DMS53 (cell line): ENCODE results near the gene RSPH1.

Experiments
- DNase-seq: peaks from one replicate; lab custom pipeline; 2025; lab: John Stamatoyannopoulos, UW

Gene RSPH1

DNA sequence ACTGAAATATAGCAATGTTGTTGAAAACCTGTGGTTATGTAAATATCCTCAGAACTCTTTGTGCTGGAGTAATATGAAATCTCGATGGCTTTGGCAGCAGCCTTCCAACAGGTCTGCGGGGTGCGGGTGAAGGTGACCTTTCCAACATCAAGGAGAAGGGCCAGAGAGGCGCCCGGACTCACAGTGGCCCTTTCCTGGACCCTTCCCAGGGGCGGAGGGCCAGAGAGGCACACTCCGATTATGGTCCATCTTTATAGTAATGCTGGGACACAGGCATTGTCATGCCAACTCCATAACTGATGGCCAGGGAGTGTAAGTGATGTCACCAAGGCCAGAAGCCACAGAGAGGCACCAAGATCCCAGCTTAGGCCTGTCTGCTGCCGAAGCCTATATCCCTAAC lies 35.7 kb upstream of the RSPH1 start:
- no peak for DNase-seq

DNA sequence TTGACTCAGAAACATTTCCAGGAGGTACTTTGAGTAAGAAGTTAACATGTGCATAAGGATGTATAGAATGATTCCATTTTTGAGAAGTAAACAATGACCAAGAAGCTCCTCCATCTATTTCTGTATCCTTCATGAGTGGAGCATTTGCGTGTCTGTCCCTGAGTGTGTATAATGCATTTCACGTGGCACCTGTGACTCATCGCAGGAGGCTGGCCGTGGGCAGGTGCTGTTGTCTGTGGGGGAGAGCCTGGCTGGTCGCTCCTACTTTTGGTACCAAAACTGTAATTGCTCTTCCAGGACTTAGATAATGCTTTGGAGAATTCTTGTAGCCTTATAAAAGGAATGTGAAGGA lies 34.1 kb upstream of the RSPH1 start:
- DNase-seq: peak; percentile 40

DNA sequence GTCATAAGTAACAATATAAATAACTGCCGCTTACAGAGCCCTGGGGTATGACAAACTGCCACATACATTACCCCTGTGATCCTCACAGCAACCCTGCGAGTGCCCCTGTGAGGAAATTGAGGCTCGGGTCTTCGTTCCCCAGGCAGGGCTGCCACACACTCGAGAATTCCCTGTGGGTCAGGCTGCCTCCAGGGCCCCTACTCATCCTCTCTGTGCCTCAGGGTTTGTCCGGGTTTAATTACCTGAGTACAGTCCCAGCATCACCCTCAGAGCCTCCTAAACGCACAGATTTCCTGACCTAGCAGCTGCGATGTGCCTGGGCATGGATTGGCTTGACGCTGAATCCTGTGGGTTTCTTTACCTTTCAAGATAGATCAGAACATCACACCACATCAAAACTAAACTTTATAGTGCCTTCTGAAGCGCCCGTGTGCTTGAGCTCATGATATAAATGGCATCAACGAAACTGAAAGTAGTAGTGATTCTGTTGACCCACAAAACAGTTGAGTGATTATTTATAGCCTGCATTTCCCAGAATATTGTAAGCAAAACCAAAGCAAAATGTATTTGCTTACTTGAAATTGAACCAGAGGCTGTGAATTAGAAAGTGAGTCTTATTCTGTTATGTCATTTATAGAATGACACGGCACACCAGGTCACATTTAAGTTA lies 31.6 kb upstream of the RSPH1 start:
- peak; percentile 19 for DNase-seq

DNA sequence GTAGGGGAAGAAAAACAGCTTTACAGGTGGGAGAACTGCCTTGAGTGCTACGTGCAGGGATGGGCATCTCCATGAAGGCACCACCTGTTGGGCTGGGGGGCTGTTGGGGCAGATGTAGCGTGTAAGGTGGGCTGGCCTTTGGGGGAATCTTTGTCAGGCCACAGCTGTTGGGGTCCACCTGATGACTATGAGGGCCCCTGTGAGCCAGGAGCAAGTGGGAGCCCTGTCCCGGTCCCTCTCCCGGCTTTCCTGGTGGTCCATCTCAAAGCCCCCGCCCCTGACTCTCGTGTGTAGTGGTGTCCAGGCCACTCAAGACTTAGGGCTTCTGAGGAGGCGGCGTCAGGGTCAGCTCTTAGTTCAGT lies 31.1 kb upstream of the RSPH1 start:
- DNase-seq: no peak

DNA sequence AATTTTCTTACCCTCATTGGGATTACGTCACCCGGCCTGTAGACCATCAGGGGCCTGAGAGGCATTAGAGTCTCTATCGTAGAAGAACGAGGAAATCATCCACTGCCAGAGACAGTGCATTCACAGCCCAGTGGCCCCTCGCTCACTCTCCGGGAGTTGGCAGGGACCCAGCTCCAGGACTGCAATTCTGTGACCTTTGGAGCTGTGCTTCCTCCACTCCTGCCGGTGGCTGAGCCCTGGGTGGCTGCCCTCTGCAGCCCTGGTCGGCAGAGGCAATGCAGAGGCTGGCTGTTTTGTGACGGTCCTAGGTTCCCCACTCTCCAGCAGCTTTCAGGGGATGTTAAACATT lies 30.3 kb upstream of the RSPH1 start:
- DNase-seq: peak; percentile 55

DNA sequence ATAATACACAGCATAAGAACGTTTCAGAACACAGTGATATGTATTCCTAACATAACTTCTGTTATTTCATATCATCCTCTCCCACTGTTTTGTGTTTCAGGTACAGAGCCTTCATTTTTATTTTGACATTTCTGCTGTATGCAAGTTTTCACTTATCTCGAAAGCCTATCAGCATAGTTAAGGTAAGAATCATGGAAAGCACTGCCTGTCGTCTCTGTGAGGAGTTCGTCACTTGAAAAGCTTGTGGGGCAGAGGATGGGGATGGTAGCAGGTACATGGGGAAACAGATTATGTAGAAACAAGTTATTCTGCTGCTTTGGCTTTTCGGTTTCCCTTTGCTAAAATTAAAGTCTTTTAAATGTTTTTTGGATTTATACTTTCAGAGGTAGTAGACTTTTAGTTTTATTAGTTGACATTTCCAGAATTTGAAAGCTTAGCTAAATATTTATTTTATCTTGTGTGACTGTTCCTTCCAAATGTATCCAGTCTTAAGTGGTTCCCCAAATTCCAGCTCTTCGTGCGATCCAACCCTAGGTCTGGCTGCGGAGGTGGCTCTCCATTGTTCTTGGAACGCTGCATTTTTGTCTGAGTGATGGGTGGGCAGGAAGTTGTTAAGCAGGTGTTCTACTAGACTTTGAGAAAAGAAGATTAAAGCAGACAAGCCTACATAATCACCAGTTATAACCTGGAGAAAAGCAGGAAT lies 29.8 kb upstream of the RSPH1 start:
- no peak for DNase-seq

DNA sequence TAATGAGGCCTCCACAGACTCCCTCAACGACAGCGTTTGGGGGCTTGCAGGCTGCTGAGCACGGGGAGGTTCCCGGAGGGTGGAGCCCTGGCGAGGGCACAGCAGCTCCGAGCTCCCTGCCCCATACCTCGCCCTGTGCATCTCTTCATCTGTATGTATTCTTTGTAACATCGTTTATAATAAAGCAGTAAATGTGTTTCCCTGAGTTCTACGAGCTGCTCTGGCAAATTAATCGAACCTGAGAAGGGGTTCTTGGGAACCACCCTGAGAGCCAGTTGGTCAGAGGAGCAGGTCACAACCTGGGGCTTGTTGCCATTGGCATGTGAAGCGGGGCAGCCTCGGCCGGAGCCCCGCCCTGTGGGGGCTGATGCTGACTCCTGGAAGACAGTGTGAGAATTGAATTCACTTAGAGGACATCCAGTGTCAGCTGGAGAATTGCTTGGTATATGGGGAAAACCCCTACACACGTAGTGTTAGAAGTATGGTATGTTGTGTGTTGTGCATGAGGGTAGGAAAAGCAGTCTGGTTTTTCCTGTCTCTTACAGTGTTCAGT lies 29.1 kb upstream of the RSPH1 start:
- peak; percentile 44 for DNase-seq

DNA sequence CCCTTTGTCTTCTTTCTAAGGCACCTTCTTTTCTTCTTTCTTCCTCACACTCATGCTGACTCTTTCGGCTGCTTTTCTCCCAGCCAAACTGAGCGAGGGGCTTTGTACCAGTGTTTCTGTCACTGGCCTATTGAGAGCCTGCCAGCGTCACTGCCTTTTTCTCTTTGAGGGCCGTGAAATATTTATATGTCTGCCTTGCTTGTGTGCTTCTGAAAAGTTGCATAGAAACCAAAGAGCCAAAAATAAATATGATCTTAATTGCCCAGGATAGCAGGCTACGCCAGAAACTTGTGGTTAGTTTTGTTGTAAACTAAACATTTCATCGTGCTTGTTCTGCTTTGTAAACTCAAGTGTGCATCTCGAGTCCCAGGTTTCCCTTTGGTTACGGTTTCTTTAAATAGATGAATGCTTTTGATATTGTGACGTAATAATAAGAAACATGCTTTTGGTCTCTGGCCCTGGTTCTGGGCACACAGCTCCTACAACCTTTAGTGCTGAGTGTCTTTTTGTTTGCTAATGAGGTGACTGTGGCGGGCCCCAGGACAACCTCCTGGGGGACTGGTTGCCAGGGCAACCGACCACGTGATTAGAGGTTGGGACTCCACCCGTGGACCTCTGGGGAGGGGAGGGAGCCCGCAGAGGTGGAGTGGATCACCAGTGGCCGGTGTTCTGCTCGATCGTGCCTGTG lies 28.5 kb upstream of the RSPH1 start:
- DNase-seq: peak; percentile 82

DNA sequence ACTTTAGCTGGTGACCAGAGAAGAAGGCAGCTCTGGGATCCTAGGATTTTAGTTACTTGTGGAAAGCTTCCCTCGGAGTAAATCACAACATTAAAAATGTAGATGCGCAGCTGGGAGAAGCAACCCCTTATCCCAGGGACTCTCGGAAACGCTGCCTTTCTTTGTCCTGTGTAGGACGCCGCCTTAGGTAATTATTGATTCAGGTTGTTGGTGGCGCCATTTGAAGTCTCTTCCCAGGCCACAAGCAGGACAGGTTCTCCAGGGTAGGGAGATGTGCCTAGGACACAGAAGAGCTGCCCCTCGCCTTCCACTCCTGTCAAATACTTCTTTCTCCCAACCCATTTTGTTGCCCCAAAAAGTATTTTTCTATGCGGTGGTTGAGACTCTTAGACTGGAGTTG lies 27.9 kb upstream of the RSPH1 start:
- peak; percentile 68 for DNase-seq

DNA sequence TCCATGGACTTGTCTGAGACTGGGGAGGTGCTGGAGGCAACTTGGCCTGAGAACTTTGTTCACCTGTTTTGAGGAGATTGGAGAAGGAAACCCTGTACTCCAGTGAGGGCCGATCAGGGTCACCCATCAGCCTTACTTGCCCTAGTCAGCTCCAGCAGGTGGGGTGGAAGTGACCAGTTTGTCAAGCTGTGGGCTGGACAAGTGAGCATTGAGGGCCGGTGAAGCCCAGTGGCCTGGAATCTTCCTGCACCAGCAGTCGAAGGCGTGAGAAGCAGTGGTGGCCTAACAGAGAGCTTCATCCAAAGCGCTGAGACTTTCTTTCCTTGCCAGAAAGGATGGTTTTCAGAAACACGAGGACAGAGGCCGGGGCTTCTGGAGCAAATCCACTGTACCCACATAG lies 27.2 kb upstream of the RSPH1 start:
- no peak for DNase-seq

DNA sequence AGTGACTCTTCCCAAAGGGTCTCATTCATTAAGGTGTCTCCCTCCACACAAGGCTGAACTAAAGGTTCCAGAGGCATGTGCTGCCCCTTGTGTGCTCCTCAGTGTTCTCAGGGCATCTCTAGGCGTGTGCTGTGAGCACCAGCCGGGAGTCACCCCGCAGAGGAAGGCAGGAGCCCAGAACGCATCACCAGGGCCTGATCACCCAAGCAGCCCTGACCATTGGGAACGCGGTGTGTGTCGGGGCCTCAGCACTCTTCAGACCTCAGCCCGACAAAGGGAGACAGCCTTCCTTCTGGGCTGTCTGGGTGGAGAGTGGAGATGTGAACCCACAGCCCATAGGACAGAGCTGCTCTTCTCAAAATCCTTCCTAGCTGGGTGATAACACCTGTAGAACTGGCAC lies 26.7 kb upstream of the RSPH1 start:
- DNase-seq: no peak

DNA sequence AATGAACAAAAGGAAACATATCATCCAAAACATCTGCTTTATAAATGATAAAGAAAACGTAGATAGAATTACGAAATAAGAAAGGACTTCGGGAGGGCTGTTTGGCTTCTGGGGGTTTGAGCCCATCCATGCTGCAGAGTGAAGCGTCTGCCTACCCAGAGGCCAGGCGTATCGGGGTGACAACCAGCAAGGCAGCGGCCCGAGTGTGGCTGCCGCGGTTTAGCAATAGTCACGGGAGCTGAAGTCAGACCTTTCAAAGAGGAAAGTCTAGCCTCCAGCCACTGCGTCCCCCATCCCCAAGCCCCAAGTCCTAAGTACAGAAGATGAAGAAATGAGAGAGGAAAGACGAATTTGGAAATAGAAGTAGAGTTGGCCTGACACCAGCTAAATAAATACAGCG lies 26.2 kb upstream of the RSPH1 start:
- no peak for DNase-seq

DNA sequence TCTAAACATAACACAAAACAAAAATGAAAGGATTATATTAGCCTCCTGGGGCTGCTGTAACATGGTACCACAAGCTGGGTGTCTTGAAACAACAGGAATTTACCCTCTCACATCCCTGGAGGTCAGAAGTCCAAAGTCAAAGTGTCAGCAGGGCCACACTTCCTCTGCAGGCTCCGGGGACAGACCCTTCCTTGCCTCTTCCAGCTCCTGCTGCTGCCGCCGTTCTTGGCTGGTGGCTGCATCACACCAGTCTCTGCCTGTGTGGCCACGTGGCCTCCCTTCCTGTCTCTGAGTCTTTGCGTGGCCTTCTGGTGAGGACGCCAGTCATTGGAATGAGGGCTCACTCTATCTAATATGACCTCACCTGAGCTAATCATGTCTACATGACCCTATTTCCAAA lies 25.8 kb upstream of the RSPH1 start:
- no peak for DNase-seq

DNA sequence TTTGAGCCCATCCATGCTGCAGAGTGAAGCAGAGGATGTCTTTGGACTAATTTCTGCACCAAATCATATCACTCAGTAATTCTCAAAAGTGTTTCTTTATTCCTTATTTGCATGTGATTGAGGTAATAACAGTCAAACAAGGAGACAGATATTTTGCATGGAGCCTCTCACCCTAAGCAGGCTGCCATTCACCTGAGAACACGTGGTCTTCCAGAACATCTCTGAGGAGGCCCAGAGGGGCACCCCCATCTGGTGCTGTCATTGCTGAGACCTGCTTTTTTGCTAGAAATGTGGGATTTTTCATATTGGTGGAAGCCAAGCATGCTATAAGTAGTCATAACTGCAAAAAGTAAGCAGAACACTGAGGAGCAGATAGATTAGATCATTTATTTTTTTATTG lies 25.4 kb upstream of the RSPH1 start:
- DNase-seq: no peak

DNA sequence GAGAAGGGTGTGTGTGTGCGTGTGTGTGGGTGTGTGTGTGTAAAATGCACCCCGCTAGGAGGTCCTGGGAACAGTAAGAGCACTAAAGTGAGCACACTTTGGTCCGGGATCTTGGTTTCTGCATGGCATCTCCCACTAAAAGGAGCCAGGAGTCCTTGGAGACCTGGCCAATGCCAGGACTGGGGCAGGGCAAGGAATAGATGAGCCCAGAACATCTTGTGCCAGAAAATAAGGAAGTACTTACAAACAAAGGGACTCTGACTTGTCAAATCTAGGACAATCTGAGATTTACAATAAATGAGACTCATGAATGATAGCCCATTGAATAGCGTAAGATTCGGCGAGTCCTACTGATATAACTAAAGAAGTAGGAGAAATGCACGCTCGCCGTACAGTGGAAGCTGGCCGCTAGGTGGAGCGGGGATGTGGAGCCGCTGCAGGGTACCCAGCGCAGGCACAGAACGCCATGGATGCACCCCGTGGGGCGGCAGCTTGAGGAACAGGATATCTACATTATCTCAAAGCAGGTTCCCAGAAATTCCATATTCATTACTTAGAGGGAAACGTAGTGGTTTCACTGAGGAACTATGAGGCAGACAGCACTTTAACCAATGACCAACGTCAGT lies 24.7 kb upstream of the RSPH1 start:
- no peak for DNase-seq

DNA sequence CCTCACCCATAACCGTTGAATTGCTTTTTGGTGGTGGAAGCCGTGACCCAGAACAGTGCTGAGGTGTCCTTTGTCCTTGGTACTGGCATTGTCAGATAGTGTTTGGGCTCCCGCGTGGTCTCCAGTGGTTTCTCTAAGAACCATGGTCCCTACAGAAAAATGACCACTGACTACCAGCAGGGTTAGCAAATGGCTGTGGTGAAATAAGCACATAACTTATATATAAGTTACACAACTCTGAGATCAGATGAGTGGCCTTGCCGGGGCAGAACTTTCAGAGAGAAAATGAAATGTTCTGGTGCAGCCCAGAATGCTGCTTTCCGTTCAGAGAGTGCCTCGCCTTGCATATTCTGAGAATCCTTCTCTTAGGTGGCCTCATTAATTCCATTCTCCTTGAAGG lies 22.6 kb upstream of the RSPH1 start:
- no peak for DNase-seq

DNA sequence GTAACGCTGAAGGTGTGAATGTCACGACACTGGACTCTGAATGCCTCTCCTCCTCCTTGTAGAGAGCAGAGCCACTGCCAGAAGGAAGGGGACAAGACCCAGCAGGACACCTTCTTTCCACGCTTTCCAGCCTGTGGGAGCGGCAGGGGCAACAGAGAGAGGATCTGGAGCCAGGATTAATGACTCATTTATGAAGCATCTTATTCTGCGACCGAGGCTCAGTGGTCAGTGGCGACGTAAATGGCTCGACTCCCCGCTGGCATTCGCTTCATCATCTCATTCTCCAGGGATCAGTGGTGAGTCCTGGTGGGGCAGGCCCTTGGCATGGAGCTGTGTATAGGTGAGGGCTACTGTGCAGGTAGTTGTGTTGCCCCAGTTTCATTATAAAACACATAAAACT lies 22.2 kb upstream of the RSPH1 start:
- DNase-seq: no peak

DNA sequence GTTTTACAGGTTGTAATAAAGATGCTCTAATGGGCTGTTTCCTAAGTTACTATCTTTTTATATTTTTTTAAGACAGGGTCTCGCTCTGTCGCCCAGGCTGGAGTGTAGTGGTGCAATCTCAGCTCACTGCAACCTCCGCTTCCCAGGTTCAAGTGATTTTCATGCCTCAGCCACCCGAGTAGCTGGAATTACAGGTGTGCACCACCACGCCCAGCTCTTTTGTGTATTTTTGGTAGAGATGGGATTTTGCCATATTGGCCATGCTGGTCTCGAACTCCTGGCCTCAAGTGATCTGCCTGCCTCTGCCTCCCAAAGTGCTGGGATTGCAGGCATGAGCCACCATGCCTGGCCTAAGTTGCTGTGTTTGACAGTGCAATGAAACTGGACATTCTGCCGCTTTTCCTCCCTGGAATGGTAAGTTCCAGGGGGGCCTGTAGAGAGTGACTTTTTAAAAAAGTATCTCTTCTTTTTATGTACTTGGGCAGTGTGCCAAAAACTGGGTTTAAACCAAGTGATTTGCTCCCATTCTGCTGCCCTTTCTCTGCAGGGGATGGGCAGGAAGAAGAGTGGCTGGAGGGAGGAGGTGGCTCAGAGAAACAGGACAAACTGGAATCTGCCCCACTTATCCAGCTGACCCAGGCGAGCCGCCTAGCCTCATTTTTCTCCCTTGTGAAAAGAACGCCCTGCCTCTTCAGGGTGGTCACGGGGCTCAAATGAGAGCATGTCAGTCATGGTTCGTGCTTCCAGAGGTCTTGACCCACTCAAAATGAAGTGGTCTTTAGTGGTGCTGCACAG lies 19.9 kb upstream of the RSPH1 start:
- DNase-seq: peak; percentile 93

DNA sequence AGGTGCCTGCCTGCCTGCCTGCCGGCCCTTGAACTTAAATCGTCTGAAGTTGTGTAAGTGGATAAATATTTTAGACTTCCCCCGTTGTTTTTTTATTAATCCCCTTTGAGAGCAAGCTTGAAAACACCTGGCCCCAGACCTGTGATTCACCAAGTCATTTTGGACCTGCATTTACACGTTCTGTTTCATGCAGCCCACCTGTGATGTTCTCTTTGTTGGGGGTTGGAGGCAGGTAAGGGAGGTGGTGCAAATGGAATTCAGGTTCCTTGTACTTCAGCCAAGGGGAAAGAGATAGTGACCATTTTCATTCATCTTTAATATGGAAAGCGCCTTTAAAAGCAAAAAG lies 18.8 kb upstream of the RSPH1 start:
- DNase-seq: no peak

DNA sequence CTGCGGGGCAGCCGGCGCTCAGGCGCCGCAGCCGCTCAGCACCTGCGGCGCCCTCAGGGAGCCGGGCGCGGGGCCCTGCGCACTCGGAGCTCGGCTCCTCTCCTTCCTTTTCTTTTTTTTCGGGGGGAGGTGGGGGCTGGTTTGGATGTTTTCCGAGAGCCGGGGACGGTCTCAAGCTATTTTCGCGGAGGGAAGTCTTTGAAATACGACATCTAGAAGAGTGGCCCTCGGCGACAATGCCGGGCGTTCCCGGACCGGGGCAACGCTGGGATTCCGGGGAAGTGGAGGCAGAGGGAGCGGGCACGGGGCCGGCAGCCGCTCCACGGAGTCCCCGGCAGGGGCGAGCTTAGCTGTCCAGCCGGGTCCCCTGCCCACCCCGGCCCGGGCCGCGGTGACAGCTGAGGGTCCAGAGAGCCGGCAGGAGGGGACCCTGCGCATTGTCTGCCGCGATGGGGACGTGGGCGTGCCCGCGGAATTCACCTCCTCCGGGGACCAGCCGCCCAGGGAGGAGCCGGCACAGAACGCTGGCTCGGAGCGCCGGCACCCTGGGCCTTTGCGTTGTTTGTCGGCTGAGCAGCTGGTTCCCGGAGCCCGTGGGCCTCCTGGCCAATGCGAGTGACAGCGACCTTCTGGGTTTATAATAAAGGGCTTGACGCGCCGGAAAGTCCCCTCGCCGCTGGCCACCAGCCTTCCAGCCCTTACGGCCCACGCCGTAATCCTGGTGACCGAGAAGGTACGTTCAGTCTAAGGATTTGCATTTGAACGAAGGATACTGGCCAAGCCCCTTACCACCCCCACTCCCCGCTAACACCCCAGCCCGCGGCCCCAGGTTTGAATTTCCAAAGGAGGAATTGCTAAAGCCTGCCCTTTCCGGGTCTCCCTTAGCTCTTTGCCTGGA lies 18.2 kb upstream of the RSPH1 start:
- DNase-seq: peak; percentile 81
